GDM1 (cell line): ENCODE results near the gene AK6.
"Not testable (repeated sequence)": the region's sequence is repeated elsewhere in the genome, so short reads cannot be mapped to it uniquely, and the experiment has no call there.

Source experiments
- DNase-seq: peaks from one replicate; lab custom pipeline; 2025; lab: John Stamatoyannopoulos, UW

AK6 gene

DNA sequence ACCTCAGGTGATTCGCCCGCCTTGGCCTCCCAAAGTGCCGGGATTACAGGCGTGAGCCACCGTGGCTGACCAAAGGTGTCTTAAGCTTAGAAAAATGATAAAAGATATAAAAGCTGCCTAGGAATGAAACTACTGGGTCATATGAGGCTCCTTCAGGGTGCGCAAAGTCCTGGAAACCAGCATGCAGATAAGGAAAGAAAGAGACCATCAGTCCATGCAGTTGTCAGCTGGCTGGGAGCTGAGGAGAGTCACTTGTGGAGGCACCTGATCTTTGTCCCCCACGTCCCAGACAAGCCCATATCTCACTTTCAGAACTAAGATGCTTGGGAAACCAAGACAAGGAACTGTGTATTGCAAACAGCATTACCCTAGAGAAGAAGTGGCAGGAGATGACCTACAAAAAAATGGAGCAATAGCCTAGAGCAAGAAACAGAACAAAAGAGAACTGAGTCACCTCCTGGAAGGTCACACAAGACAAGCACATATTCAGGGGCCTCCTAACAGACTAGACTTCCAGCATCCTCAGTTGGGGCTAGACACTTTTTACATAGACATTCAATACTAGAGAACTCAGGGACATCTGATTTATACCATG lies 33.9 kb downstream of the AK6 start:
- DNase-seq: no peak

DNA sequence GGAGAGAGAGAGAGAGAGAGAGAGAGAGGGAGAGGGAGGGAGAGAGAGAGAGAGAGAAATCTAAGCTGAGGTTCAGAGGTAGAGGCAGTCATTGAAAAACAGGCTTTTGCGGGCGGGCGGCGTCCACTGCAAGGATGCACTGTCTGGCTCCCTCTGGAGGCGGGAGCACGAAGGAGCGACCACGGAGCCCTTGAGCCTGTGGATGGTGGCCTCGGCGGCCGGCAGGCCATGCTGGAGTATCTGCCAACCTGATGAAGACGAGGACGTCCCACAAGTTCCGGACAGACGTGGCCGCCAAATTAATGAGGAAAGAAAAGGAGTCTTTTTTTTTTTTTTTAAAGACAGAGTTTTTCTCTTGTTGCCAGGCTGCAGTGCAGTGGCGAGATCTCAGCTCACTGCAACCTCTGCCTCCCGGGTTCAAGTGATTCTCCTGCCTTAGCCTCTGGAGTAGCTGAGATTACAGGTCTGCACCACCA lies 34.5 kb downstream of the AK6 start:
- peak; percentile 64 for DNase-seq

DNA sequence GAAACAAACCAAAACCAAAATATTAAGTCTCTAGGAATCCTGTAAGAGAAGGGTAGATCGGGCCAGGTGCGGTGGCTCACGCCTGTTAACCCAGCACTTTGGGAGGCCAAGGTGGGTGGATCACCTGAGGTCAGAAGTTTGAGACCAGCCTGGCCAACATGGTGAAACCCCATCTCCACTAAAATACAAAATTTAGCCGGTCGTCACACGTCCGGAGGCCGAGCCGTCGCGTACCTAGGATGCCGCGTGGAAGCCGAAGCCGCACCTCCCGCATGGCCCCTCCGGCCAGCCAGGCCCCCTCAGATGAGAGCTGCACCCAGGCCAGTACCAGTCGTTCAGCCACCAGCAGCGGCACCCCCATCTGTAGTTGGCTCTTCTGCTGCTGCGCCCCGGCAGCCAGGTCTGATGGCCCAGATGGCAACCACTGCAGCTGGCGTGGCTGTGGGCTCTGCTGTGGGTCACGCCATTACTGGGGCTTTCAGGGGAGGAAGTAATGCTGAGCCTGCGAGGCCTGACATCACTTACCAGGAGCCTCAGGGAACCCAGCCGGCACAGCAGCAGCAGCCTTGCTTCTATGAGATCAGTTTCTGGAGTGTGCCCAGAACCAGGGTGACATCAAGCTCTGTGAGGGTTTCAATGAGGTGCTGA lies 35.5 kb downstream of the AK6 start:
- not testable (repeated sequence) for DNase-seq

DNA sequence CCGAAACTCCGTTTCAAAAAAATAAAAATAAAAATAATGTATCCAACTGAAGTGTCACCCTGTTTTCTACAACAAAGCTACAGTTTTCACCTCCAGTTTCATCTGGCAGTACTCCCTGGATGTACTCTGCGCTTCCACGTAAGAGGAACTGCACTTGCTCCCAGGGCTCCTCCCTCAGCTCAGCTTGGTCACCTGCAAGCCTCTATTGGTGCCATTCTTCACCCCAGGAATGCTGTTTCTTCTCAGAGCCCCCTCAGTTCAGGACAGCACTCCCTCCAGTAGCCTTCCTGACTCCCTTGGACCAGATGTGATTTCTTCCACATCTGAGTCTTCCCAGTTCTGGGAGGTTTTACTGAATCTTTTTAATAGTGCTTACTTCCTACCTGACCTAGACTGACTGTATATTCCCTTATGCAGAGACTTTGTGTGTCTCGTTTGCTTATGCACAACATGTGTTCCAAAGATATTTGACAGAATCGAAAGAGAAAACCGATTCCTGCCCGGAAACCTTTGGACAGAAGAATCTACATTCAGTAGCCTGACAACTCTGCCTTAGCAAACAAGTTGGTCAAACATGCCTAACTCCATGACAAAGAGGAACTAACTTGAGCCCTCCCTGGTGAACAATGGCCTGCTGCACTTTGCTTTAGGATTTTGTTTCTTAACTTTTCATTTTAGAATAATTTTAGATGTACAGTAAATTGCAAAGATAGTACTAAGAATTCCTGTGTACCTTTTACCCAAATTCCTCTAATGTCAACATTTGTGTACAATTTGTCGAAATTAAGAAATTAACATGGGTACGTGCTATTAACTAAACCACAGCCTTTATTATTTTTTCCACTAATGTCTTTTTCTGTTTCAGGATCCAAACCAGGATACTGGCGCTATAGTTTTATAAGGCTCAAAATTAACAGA lies 37.5 kb downstream of the AK6 start:
- DNase-seq: no peak

DNA sequence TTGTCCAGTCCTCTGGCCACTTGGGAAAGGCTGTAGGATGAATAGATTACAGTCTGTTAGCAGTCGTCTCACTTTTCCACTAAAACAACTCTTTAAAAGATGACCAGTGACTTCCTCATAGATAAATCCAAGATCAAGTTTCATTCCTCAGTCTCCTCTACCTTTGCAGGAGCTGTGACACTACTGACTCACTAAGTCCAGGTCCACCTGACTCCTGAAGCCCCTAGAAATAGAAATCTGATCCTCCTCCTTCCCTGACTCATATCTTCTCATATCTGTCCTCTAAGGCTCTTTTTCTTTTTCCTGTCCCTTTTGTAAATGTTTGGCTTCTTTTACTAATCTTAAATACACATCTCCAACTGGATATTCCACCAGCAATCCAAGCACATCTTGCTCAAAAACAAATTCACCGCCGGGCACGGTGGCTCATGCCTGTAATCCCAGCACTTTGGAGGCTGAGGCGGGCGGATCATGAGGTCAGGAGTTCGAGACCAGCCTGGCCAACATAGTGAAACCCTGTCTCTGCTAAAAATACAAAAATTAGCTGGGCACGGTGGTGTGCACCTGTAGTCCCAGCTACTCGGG lies 39.3 kb downstream of the AK6 start:
- no peak for DNase-seq

DNA sequence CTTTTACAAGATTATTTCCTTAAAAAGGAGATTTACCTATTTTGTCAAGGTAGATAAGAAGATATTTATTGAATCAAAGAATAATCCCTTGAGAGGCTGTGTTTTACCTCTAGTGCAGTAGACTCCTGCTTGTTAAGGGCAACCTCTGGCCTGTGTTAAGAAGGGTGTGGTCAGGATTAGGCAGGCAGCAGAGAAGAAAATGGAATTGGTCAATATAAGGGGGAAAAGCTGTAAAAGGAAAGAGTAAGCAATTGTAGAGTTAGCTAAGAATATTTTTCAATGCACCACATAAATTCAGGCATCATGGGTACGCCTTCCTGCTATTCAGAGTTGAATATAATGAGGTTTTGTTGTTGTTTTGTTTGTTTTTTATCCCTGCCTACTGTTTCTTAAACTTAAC lies 43.0 kb downstream of the AK6 start:
- DNase-seq: no peak

DNA sequence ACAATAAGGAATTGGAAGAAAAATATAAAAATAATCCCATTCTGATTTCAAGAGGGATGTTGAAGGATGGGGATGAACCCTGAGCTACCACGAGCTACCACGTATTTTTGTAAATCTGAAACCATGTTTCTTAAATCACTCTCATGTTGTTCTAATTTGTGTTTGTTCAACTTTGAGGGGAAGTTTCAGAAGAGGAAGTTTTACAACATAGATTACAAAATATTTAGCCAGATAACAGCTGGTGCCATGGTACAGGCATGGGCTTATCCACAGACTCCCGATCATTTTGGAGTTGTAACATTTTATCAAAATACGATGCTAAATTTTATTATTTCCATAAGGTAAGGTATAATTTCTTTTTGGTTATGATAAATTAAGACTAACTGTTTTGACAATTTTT lies 51.9 kb downstream of the AK6 start:
- DNase-seq: no peak

DNA sequence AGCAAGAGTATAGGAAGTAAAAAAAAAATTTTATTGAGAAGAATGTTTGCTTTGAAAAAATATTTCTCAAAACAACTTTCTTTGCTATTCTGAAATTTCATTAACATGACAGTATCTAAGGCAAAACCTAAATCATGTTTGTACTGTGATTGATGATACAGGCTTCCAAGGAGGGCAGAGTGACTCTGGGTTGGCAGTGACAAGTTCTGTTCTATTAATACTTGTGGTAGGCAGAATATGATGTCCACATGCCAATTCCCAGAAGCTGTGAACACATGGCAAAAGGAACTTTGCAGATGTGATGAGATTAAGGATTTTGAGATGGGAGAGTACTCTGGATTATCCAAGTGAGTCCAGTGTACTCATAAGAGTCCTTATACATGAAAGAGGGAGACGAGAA lies 53.3 kb downstream of the AK6 start:
- DNase-seq: no peak

DNA sequence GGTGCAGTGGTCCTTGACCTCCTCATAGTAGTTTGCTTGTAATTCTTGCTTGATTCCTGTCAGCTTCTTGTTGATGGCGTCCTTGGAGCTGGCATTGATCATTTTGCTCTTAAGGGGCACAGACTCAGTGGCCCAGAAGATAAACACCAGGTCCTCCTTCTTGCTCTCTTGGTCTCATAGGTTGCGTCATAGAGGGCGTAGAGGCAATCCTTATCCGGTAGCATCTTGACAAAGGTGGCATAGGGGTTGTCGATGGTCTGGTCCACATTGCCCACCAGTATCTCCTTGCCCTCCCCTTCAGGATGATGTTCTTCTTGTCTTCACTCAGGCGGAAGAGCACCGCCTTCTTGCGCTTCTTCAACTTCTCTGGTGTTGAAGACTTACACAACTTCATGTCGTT lies 55.9 kb downstream of the AK6 start:
- no peak for DNase-seq

DNA sequence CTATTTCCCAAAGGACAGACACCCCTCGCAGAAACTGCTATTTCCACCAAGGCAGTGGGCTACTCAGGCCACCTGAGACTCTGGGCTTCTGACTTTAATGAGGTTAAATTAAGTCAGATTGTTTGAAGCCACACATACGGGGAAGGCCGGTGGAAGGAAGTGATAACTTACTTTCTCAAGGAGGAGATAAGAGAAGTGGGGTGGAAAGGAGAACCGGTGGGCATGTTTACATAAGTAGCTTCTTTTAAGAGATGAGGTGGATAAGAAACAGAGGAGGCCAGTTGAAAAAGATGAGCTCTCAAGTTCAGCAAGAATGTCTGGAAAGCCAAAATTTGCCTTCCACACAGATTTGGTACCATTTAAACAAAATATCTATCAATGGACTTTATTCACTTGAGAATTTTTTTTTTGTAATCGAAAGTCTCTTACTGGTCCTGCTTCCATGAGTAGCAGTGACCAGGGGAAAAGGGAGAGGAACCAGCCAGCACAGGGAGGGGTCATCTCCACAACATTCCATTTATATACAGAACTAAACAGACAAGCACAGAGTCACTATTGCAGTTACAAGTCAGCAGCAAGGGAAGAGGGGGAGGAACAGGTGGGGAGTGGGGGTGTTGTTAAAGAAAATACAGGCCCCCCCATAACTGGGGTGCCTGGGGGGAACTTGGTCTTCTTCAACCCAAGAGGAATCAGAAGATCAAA lies 56.7 kb downstream of the AK6 start:
- DNase-seq: no peak

DNA sequence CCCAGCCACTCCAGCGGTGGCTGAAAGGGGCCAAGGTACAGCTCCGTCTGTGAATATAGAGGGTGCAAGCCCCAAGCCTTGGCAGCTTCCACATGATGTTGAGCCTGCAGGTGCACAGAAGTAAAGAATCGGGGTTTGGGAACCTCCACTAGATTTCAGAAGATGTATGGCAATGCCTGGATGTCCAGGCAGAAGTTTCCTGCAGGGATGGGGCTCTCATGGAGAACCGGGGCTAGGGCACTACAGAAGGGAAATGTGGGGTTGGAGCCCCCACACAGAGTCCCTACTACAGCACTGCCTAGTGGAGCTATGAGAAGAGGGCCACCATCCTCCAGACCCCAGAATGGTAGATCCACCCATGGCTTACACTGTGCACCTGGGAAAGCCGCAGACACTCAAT lies 59.9 kb downstream of the AK6 start:
- no peak for DNase-seq

DNA sequence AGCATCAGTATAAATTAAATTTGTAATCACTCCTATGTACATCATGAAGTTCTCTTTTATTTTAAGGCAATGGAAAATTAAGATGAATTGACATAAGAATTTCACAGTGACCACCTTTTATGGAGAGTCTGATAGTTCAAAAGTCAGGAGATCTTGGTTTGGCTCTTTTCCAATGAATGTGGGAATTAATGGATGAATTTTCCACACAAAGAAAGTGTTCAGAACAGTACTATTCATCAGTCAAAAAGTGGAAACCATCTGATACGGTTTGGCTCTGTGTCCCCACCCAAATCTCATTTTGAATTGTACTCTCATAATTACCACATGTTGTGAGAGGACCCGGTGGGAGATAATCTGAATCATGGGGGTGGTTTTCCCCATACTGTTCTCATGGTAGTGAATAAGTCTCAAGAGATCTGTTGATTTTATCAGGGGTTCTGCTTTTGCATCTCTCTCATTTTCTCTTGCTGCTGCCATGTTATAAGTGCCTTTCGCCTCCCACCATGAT lies 61.2 kb downstream of the AK6 start:
- no peak for DNase-seq

DNA sequence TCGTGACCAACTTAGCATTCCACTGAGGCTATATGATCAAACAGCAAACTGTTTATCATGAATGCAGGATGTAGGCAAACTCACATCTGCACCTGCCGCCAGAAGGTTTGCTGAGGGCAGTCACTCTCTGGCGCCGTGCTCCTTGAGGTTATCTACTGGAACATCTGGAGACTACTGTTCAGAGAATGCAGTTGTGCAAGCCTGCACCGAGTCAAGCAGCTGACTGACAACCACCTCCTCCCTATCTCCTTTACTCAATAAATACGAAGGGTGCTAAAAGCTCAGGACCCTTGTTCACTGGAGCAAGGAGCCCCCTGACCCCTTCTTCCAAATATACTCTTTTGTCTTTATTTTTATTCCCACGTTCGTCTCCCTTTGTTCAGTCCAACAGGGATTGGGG lies 63.8 kb downstream of the AK6 start:
- DNase-seq: no peak
